ENCODE data around the gene NFIA.

NFIA gene

DNA sequence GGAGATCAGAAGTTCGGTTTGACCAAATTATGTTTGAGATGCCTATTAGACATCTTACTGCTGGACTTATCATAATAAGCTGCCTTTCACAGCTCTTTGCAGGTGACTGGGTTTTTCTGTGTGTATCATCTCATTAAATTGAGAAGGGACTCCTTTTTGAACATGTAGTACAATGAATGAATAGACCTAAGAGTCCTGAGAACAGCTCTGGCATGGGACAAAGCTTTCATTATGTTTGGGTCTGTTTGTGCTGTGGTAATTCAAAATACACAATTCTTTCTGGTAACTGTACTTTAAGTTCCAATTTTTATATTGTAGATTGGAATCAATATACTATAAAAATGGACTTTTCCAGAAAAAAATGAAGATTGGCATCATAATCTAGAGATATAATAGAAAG lies 330.2 kb downstream of the NFIA start:
- no peak for TF ChIP-seq CTCF (IDR thresholded peaks at IDR 0.05; ENCODE audit: low read depth, low read length)
- no peak overlapping the region for H3K4me3 ChIP-seq (replicated peaks in 1 of 2; ENCODE audit: low read depth in 2 of 2, low read length in 2 of 2)
- DNase-seq (ENCODE audit: low read depth in 2 of 2), result no peak

- H3K4me3 ChIP-seq (replicated peaks in 1 of 2; ENCODE audit: low read depth in 2 of 2, low read length in 2 of 2), result no peak overlapping the region
- no peak for TF ChIP-seq CTCF (IDR thresholded peaks at IDR 0.05; ENCODE audit: low read depth, low read length)
- DNase-seq (ENCODE audit: low read depth in 2 of 2), result no peak
Measured at GRCh38 chr1:61419196-61419595, 336.8 kb downstream of the NFIA start.

DNA sequence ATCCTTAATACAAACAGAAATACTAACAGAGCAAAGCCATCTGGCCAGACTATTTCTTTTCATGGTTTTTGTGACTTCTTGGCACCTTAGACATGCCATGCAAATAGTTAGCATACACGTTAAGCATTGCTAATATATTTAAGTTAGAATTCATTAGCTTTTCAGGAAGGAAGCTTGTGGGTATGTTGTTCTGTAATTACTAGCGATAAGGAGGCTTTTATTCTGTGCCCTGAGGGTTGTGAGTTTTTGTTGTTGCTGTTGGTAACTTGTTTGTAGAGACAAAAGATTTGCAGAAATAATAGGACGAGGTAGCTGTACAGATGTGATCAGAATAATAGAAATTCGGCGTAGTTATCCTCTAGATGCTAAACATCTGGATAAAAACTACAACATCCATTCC lies 337.3 kb downstream of the NFIA start:
- DNase-seq (ENCODE audit: low read depth in 2 of 2), result no peak
- H3K4me3 ChIP-seq (replicated peaks in 1 of 2; ENCODE audit: low read depth in 2 of 2, low read length in 2 of 2), result no peak overlapping the region
- no peak for TF ChIP-seq CTCF (IDR thresholded peaks at IDR 0.05; ENCODE audit: low read depth, low read length)

DNA sequence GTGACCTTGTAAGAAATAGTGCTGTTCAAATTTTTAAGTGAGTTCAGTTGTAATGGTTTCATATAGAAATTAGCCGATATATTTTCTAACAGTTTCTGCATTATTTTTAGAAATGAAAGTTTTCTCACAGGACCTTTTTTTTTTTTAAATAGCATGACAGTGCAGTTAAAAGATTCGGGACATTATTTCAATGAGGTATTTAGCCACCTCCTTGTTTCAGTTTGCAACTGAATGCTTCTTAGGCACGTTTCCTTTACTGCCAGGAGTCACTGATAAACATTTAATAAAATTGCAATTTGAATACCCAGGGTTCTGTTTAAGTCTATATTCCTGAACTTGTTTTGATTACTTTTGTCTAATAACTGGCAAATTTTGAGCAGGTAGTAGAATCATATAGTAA lies 337.9 kb downstream of the NFIA start:
- DNase-seq (ENCODE audit: low read depth in 2 of 2), result no peak
- TF ChIP-seq CTCF (IDR thresholded peaks at IDR 0.05; ENCODE audit: low read depth, low read length), result no peak
- no peak overlapping the region for H3K4me3 ChIP-seq (replicated peaks in 1 of 2; ENCODE audit: low read depth in 2 of 2, low read length in 2 of 2)

DNA sequence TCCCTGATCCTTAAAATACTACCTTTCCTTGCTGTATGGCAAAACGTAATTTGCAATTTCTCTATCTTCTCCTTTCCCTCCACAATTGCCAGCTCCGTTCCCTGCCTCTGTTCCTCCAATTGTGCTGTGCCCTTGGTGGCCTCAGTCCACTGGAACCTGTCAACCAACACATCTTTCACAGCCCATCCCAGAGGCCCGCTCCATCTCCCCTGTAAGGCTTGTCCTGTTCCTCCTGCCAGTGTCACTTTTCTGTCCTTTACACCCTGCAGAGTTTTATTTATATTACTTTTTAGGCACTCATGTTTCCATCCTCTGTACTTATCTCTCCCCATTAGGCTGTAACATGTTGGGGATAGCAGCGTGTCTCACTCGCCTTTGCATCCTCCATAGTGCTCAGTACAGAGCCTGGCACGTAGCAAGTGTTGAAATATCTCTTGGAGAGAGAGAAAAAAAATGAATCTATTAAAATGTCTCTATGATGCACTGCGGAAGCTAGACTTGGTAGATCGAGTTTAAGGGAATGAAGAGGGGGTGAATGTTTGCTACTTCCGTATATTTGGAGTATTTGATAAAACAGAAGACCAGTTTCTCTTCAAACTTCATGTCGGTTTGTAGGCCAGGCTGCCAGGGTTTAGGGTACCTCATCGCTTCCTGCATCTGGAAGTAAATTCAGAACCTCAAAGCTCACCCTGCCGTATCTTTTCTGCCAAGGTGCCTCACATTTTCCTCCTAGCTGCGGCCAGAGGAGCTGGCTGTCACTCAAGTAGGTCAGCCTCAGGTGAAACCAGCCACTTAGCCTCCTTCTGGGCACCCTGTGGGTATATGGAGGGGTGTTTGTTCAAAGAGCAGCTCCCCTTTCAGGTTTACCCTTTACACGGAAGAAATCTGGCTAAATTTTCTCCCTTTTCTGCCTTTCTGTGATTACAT lies 338.8 kb downstream of the NFIA start:
- no peak overlapping the region for H3K4me3 ChIP-seq (replicated peaks in 1 of 2; ENCODE audit: low read depth in 2 of 2, low read length in 2 of 2)
- DNase-seq (ENCODE audit: low read depth in 2 of 2), result no peak
- no peak for TF ChIP-seq CTCF (IDR thresholded peaks at IDR 0.05; ENCODE audit: low read depth, low read length)

DNA sequence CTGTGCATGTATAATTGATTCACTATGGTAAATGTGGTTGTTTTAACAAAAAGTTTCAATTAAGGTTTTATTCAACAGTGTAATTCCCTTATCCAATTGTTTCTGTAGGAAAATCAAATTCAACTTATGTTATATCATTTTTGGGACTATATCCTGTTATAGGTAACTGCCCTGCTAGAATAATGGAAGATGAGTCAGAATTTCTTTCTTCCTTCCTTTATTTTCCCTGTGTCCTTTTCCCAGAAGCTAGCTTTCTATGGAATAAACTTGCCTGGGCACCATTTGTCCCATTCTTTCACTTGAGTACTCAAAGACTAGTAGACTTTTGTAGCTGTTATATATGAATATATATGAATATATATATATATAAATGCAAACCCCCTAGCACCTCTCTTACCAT lies 341.3 kb downstream of the NFIA start:
- DNase-seq (ENCODE audit: low read depth in 2 of 2), result no peak
- H3K4me3 ChIP-seq (replicated peaks in 1 of 2; ENCODE audit: low read depth in 2 of 2, low read length in 2 of 2), result no peak overlapping the region
- TF ChIP-seq CTCF (IDR thresholded peaks at IDR 0.05; ENCODE audit: low read depth, low read length), result no peak
